Fibroblast of peridontal ligament (primary cell): ENCODE results near the gene UBA6.
"Not testable (repeated sequence)": the region's sequence is repeated elsewhere in the genome, so short reads cannot be mapped to it uniquely, and the experiment has no call there.

ENCODE experiments used
- DNase-seq: peaks from one replicate; pipeline ENCODE4 v3.0.0-alpha.2; 2010; ENCODE audit errors: extremely low read depth

The UBA6 gene

DNA sequence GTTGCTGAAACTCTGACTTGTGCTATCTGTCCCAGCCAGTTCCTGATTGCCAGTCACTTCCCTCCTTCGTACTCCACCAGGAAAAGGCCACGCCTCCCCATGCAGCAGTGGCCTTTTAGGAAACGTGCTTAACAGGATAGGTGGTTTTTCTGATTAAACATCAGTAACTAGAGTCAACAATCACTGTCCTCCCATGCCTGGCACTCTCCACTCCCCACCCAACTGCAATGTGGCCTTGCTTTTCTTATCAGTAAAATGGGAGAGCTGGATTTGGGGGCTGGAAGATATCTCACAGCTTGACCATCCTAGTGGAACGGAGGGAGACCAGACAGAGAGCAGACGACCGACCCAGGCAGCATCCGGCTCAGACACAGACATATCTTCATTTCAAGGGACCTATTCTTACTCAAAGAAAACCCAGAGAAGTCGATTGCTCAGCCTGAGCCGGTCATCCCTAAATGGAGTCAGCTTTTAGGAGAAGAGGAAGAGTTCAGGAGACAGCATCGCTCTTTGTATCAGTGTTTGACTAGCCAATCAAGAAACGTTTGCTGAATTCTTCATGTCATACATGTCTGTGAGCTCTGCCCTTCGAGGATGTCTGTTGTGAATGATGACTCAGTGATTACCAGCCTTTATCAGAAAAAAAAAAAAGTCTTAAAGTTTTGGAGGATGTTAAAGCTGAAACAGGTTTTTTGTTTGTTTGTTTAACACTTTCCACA lies 12.7 kb upstream of the UBA6 start:
- peak; percentile 45 for DNase-seq

DNA sequence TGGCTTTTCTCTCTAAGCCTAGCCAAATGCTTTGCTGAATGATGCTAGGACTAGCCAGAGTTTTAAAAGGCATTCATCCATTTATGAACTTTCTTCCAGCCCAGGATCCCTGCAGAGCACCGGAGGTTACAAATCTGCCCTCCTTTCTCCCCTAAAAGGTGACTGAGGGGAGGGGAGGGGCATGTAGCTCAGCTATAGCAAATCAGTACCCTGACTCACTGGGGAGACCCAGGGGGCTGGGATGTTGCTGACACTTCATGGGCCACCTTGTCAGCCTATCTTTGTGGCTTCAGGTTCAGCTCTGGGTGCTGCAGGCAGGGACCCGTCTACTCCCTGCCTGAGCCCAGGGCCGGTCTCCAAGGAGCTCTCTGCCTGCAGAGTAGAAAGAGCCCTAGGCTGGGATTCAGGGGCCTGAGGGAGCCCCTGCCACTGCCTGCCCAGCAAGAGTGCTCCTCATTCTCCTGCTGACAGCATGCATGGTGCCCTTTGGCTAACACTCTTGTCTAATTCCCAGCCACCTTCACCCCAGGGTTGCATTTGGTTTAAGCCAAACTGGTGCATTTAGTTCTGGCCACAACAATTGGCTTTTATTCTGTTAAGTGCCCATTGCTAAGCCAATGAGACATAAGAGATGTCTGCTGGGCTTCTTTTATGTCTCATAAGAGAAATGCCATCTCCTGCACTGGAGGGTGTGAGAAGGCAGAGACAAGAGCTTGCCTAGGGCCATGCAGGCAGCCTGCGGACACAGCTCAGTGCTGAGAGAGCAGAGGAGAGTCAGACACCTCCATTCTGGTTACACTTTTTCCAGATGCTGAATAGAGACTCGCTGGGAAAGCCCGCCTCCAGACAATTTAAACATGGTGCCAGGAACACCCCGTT lies 11.9 kb upstream of the UBA6 start:
- no peak for DNase-seq

DNA sequence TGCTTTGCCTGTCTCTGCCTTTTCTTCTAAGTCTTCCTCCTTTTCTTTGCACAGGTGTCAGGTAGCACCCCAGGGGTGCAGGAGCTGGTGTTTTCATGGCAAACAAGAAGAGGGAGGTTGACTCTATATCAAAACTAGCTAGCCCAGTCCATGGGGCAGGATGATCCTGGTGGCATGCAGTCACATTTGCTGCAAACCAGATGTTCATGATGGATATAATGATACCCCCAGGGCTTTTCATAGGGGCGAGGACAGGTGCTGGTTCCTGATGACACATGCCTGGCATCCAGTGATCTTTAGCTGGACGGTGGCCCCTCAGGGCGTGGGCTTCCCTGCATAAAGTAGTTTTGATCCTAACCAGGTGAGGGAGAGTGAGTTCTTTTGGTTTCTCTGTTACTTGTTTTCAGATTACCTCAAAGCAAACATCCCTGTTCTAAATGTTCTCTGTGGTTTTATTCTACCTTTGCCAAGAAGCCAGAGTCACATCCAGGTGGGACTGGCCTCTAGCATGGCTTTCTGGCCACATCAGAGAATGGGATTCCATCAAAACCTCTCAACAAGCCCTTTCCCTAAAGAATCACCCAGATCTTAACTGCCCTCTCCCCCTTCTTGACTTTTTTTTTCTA lies 11.2 kb upstream of the UBA6 start:
- no peak for DNase-seq

DNA sequence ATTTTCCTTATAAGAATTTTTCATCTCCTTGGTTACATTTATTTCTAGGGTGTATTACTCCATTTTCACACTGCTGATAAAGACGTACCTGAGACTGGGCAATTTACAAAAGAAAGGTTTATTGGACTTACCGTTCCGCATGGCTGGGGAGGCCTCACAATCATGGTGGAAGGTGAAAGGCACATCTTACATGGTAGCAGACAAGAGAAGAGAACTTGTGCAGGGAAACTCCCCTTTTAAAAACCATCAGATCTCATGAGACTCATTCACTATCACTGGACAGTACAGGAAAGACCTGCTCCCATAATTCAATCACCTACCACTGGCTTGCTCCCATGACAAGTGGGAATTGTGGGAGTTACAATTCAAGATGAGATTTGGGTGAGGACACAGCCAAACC lies 5.7 kb upstream of the UBA6 start:
- DNase-seq = not testable (repeated sequence)

GRCh38 chr4:67704843-67705242 lies 3.9 kb upstream of the UBA6 start:
- DNase-seq = no peak

DNA sequence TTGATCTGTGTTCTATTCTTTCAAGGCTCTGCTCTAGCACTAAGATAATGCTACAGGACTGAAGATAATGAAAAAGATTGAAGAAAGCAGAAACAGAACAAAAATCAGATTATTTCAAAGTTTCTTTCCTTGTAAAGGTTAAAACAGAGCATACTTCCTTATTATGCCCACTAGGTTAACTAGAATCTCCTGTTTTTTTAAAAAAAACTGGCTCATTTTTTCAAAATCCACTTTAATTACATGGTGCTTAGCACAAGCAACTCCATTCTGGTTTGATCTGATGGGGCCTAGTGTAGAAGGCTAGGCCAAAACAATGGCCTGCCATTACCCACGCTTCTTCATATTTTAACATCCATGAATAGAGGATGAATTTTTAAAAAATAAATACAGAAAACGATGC lies 1.2 kb upstream of the UBA6 start:
- no peak for DNase-seq

GRCh38 chr4:67701517-67701850 lies 529 bp upstream of the UBA6 start:
- no peak for DNase-seq

- peak; percentile 36 for DNase-seq
Measured at GRCh38 chr4:67700116-67700737, 728 bp downstream of the UBA6 start.

- no peak for DNase-seq
Measured at GRCh38 chr4:67699603-67700002, 1.4 kb downstream of the UBA6 start.

GRCh38 chr4:67697860-67698687 lies 2.9 kb downstream of the UBA6 start:
- no peak for DNase-seq

- DNase-seq = no peak
Measured at GRCh38 chr4:67696061-67696460, 4.9 kb downstream of the UBA6 start.

- no peak for DNase-seq
Measured at GRCh38 chr4:67694662-67695061, 6.3 kb downstream of the UBA6 start.

- no peak for DNase-seq
Measured at GRCh38 chr4:67691328-67691727, 9.6 kb downstream of the UBA6 start.

DNA sequence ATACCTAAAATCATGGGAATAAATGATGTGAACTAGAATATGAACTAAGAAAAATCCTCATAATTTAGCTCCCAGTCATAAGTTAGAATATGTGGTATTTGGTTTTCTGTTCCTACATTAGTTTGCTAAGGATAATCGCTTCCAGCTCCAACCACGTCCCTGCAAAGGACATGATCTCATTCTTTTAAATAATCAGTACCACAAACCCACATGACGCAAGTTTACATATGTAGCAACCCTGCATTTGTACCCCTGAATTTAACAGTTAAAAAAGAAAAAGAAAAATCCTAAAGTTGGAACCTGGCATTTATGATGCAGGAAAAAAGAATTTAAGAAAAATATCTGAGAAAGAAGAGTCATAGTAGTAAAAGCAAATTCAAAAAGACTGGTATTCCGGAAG lies 13.3 kb downstream of the UBA6 start:
- DNase-seq = peak; percentile 92

GRCh38 chr4:67685532-67685859 lies 15.5 kb downstream of the UBA6 start:
- DNase-seq = no peak

DNA sequence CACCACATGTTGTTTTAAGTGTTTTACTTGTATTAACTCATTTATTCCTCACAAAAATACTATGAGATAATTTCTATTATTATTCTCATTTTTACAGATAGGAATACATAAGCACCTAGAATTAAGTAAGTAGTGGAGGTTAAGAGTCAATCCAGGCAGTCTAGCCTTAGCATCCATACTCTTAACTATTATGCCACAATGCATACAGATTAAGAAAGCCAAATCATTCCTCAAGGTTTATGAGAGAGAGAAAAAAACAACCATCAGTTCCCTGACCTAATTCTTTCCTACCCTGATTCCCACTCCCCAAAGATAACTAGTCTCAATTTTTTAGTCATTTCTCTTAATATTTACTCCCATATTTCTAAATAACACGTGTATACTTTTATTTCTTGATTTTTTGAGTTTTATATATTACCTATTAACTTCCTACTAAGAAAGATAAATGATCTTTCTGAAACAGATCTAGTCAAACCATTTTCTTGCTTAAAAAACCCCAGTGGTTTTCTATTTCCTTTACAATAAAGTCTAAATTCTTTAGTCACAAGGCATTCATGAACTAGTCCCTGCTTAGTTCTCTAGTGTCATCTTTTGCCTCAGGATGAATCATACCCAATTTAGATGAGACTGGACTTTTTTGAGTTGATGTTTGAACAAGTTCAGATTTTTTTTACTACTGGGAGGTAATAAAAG lies 16.0 kb downstream of the UBA6 start:
- DNase-seq = peak; percentile 53

DNA sequence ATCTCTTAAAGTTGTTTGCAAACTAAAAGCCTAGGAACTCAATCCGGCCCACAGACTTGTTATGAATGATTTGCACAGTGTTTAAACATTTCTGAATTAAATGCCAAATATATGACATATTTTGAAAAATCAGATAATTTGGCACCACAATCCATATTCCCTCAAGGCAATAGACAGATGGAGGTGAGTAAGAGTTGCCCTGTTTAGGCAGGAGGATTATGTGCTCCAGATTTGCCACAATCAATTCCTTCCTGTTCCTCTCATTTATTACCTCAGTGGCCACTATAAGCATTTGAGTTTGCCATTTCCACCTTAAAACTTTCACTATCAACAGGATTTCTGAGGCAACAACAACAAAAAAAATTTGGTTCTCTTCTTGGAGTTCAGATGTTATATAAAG lies 18.7 kb downstream of the UBA6 start:
- no peak for DNase-seq

- peak; percentile 31 for DNase-seq
Measured at GRCh38 chr4:67680581-67681222, 20.3 kb downstream of the UBA6 start.

DNA sequence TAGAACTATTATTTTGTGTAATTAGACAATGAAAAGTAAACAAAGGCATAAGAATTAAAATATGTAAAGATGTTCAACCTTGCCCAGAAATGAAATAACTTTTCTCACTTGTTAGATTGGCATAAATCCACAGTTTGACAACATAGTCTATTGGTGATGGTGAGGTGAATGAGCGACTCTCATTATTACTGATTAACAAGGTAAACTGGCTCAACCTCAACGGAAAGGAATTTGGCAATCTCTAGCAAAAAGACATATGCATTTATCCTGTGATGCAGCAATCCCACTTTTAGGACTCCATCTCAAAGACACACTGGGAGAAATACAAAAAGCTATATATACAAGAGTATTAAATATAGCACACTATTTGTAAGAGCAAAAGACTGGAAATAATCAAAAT lies 22.3 kb downstream of the UBA6 start:
- DNase-seq = no peak

- DNase-seq = no peak
Measured at GRCh38 chr4:67674098-67674497, 26.9 kb downstream of the UBA6 start.

- no peak for DNase-seq
Measured at GRCh38 chr4:67668315-67668714, 32.6 kb downstream of the UBA6 start.
